ENCODE data around the gene SIKE1.
"Not testable (repeated sequence)": the region's sequence is repeated elsewhere in the genome, so short reads cannot be mapped to it uniquely, and the experiment has no call there.

DNA sequence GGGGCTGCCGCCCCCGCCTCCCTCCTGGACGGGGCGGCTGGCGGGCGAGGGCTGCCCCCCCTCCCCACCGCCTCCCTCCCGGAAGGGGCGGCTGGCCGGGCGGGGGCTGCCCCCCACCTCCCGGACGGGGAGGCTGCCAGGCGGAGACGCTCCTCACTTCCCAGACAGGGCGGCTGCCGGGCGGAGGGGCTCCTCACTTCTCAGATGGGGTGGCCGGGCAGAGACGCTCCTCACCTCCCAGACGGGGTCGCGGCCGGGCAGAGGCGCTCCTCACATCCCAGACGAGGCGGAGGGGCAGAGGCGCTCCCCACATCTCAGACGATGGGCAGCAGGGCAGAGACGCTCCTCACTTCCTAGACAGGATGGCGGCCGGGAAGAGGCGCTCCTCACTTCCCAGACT, 24.0 kb upstream of the SIKE1 start:
- TF ChIP-seq, protein P1, sequence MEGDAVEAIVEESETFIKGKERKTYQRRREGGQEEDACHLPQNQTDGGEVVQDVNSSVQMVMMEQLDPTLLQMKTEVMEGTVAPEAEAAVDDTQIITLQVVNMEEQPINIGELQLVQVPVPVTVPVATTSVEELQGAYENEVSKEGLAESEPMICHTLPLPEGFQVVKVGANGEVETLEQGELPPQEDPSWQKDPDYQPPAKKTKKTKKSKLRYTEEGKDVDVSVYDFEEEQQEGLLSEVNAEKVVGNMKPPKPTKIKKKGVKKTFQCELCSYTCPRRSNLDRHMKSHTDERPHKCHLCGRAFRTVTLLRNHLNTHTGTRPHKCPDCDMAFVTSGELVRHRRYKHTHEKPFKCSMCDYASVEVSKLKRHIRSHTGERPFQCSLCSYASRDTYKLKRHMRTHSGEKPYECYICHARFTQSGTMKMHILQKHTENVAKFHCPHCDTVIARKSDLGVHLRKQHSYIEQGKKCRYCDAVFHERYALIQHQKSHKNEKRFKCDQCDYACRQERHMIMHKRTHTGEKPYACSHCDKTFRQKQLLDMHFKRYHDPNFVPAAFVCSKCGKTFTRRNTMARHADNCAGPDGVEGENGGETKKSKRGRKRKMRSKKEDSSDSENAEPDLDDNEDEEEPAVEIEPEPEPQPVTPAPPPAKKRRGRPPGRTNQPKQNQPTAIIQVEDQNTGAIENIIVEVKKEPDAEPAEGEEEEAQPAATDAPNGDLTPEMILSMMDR (IDR thresholded peaks at IDR 0.05), result not testable (repeated sequence)
- not testable (repeated sequence) for TF ChIP-seq POLR2AphosphoS5 (IDR thresholded peaks at IDR 0.05; ENCODE audit: insufficient read depth in 1 of 2, low read depth in 1 of 2); POLR2A (IDR thresholded peaks at IDR 0.05)
